ENCODE measurements around the gene RAP1GAP2.

Gene RAP1GAP2

GRCh38 chr17:2819921-2820501 lies 23.8 kb downstream of the RAP1GAP2 start:
- Histone ChIP-seq H3K9ac (ENCODE audit: low read depth, low read length) (no peak overlapping the region), H3K4me3 (ENCODE audit: low read length) (no peak overlapping the region), H3K36me3 (ENCODE audit: insufficient read depth, low read depth, low read length) (no peaks in the 10 kb centered on the region), H3K27me3 (ENCODE audit: insufficient read depth, low read length) (no peaks in the 10 kb centered on the region), H3K9me3 (ENCODE audit: insufficient read depth, low read depth, low read length) (no peaks in the 10 kb centered on the region), H3K27ac (ENCODE audit: low read length) (no peak overlapping the region), H3K4me1 (ENCODE audit: insufficient read depth, low read length) (no peaks in the 10 kb centered on the region)

DNA sequence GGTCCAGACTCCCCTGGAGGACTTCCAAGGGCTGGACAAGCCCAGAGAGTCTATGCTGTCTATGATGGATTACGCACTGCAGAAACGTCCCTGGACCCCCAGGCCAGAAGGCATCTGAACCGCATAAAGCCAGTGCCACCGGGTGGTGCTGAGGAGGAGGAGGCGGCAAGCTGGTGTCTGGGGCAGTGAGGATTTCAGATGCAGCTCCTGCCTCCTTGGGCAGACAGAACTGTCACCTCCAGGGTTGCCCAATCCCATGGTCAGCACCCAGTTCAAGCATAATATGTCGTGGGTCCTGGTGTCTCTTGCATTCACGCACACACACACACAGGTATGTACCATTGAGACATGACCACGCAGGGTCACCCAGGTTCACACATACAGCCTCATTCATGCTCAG lies 25.6 kb downstream of the RAP1GAP2 start:
- Histone ChIP-seq H3K9ac (ENCODE audit: low read depth, low read length) (no peak overlapping the region), H3K4me3 (ENCODE audit: low read length) (no peak overlapping the region), H3K36me3 (ENCODE audit: insufficient read depth, low read depth, low read length) (no peaks in the 10 kb centered on the region), H3K9me3 (ENCODE audit: insufficient read depth, low read depth, low read length) (no peaks in the 10 kb centered on the region), H3K27me3 (ENCODE audit: insufficient read depth, low read length) (no peaks in the 10 kb centered on the region), H3K27ac (ENCODE audit: low read length) (no peak overlapping the region), H3K4me1 (ENCODE audit: insufficient read depth, low read length) (no peaks in the 10 kb centered on the region)

DNA sequence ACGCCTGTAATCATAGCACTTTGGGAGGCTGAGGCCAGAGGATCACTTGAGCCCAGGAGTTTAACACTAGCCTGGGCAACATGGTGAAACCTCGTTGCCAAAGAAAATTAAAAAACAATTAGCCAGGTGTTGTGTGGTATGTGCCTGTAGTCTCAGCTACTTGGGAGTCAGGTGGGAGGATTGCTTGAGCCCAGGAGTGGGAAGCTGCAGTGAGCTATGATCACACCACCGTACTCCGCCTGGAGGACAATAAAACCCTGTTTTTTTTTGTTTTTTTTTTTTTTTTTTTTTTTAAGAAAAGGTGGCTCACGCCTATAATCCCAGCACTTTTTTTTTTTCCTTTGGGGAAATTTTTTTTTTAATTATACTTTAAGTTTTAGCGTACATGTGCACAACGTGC lies 26.1 kb downstream of the RAP1GAP2 start:
- H3K9me3 ChIP-seq (ENCODE audit: insufficient read depth, low read depth, low read length): no peaks in the 10 kb centered on the region
- H3K9ac ChIP-seq (ENCODE audit: low read depth, low read length): no peak overlapping the region
- no peaks in the 10 kb centered on the region for H3K27me3 ChIP-seq (ENCODE audit: insufficient read depth, low read length)
- no peaks in the 10 kb centered on the region for H3K4me1 ChIP-seq (ENCODE audit: insufficient read depth, low read length)
- no peaks in the 10 kb centered on the region for H3K36me3 ChIP-seq (ENCODE audit: insufficient read depth, low read depth, low read length)
- no peak overlapping the region for H3K4me3 ChIP-seq (ENCODE audit: low read length)
- H3K27ac ChIP-seq (ENCODE audit: low read length): no peak overlapping the region

- Histone ChIP-seq H3K27ac (ENCODE audit: low read length) (no peak overlapping the region), H3K27me3 (ENCODE audit: insufficient read depth, low read length) (no peaks in the 10 kb centered on the region), H3K9me3 (ENCODE audit: insufficient read depth, low read depth, low read length) (no peaks in the 10 kb centered on the region), H3K9ac (ENCODE audit: low read depth, low read length) (no peak overlapping the region), H3K36me3 (ENCODE audit: insufficient read depth, low read depth, low read length) (no peaks in the 10 kb centered on the region), H3K4me3 (ENCODE audit: low read length) (no peak overlapping the region), H3K4me1 (ENCODE audit: insufficient read depth, low read length) (peaks cover 3% of the 10 kb centered on the region; the same call in 1 of the 2 replicates)
Measured at GRCh38 chr17:2825253-2825970, 29.2 kb downstream of the RAP1GAP2 start.

DNA sequence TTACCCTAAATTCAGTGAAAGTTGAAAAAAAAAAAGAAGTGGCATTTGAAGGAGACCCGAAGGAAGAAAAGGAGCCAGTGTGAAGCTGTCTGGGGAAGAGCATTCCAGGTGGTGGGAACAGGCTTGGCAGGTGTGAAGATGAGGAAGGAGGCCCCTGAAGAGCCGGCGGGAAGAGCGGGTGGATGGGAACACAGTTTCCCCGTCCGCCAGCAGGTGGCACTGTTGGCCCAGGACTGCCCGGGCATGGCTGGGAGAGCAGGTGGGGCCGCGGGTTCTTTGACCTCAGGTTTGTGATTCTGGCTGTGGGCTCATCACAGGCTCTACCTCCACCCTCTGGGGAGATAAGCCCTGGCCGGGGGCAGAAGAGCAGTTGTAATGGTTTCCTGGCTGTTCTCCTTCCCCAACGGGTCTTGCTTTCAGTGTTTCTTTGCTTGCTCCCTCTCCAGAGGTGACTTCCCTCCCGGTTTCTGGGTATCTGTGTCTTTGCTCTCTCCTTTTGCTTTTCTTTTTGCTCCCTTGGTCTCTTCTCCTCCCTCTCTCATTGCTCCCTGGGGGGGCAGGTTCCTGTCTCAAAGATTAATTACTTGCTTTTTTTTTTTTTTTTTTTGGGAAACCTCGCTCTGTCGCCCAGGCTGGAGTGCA lies 32.3 kb downstream of the RAP1GAP2 start:
- Histone ChIP-seq H3K4me1 (ENCODE audit: insufficient read depth, low read length) (peaks cover 3% of the 10 kb centered on the region; the same call in 1 of the 2 replicates), H3K9ac (ENCODE audit: low read depth, low read length) (no peak overlapping the region), H3K4me3 (ENCODE audit: low read length) (no peak overlapping the region), H3K27me3 (ENCODE audit: insufficient read depth, low read length) (no peaks in the 10 kb centered on the region), H3K9me3 (ENCODE audit: insufficient read depth, low read depth, low read length) (no peaks in the 10 kb centered on the region), H3K27ac (ENCODE audit: low read length) (no peak overlapping the region), H3K36me3 (ENCODE audit: insufficient read depth, low read depth, low read length) (no peaks in the 10 kb centered on the region)

DNA sequence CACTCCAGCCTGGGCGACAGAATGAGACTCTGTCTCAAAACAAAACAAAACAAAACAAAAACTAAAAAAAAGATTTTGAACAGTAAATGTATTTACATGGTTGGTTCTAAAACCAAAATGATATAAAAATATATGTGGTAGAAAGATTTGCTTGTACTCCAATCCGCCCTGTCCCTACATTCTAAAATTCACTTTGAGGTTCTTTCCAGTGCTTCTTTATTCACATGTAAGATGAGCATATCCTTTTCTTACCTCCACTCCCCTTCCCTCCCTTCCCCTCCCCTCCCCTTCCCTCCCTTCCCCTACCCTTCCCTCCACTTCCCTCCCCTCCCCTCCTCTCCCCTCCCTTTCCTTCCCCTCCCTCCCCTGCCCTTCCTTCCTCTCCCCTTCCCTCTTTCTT lies 34.4 kb downstream of the RAP1GAP2 start:
- Histone ChIP-seq H3K4me1 (ENCODE audit: insufficient read depth, low read length) (peaks cover 3% of the 10 kb centered on the region; the same call in 1 of the 2 replicates), H3K9ac (ENCODE audit: low read depth, low read length) (no peak overlapping the region), H3K27ac (ENCODE audit: low read length) (no peak overlapping the region), H3K9me3 (ENCODE audit: insufficient read depth, low read depth, low read length) (no peaks in the 10 kb centered on the region), H3K36me3 (ENCODE audit: insufficient read depth, low read depth, low read length) (no peaks in the 10 kb centered on the region), H3K4me3 (ENCODE audit: low read length) (no peak overlapping the region), H3K27me3 (ENCODE audit: insufficient read depth, low read length) (no peaks in the 10 kb centered on the region)

GRCh38 chr17:2835780-2836179 lies 39.5 kb downstream of the RAP1GAP2 start:
- no peak overlapping the region for H3K27ac ChIP-seq (ENCODE audit: low read length)
- H3K9me3 ChIP-seq (ENCODE audit: insufficient read depth, low read depth, low read length): no peaks in the 10 kb centered on the region
- H3K4me3 ChIP-seq (ENCODE audit: low read length): no peak overlapping the region
- H3K36me3 ChIP-seq (ENCODE audit: insufficient read depth, low read depth, low read length): no peaks in the 10 kb centered on the region
- no peak overlapping the region for H3K9ac ChIP-seq (ENCODE audit: low read depth, low read length)
- no peaks in the 10 kb centered on the region for H3K27me3 ChIP-seq (ENCODE audit: insufficient read depth, low read length)
- H3K4me1 ChIP-seq (ENCODE audit: insufficient read depth, low read length): no peaks in the 10 kb centered on the region

- H3K27ac ChIP-seq (ENCODE audit: low read length): no peak overlapping the region
- no peak overlapping the region for H3K4me3 ChIP-seq (ENCODE audit: low read length)
- H3K36me3 ChIP-seq (ENCODE audit: insufficient read depth, low read depth, low read length): no peaks in the 10 kb centered on the region
- H3K4me1 ChIP-seq (ENCODE audit: insufficient read depth, low read length): no peaks in the 10 kb centered on the region
- H3K9me3 ChIP-seq (ENCODE audit: insufficient read depth, low read depth, low read length): no peaks in the 10 kb centered on the region
- H3K9ac ChIP-seq (ENCODE audit: low read depth, low read length): no peak overlapping the region
- no peaks in the 10 kb centered on the region for H3K27me3 ChIP-seq (ENCODE audit: insufficient read depth, low read length)
Measured at GRCh38 chr17:2837147-2837561, 40.9 kb downstream of the RAP1GAP2 start.

DNA sequence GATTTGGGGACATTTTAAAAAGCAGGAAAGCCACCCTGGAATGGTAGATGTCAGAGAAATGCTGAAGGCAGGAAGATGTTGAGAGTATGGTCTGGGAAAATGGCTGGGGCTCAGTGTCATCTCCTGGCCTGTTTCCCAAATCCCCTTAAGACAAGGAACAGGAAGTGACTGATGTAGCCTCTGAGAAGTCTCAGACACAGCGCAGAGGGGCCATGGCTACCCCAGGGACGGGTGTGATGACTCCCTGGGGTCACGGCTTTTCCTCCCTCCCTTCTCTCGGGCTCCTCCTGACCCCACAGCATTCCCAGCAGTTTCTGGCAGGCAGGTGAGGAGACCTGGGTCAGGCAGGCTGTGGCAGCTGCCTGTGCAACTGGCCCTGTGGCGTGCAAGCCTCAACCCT lies 45.4 kb downstream of the RAP1GAP2 start:
- Histone ChIP-seq H3K27me3 (ENCODE audit: insufficient read depth, low read length) (no peaks in the 10 kb centered on the region), H3K27ac (ENCODE audit: low read length) (no peak overlapping the region), H3K9ac (ENCODE audit: low read depth, low read length) (no peak overlapping the region), H3K36me3 (ENCODE audit: insufficient read depth, low read depth, low read length) (no peaks in the 10 kb centered on the region), H3K4me1 (ENCODE audit: insufficient read depth, low read length) (peaks cover 6% of the 10 kb centered on the region; the same call in 1 of the 2 replicates), H3K9me3 (ENCODE audit: insufficient read depth, low read depth, low read length) (no peaks in the 10 kb centered on the region), H3K4me3 (ENCODE audit: low read length) (no peak overlapping the region)

- H3K27me3 ChIP-seq (ENCODE audit: insufficient read depth, low read length): no peaks in the 10 kb centered on the region
- no peaks in the 10 kb centered on the region for H3K9me3 ChIP-seq (ENCODE audit: insufficient read depth, low read depth, low read length)
- H3K4me1 ChIP-seq (ENCODE audit: insufficient read depth, low read length): peaks cover 6% of the 10 kb centered on the region; the same call in 1 of the 2 replicates
- H3K27ac ChIP-seq (ENCODE audit: low read length): no peak overlapping the region
- H3K4me3 ChIP-seq (ENCODE audit: low read length): no peak overlapping the region
- H3K9ac ChIP-seq (ENCODE audit: low read depth, low read length): no peak overlapping the region
- H3K36me3 ChIP-seq (ENCODE audit: insufficient read depth, low read depth, low read length): no peaks in the 10 kb centered on the region
Measured at GRCh38 chr17:2842464-2842863, 46.2 kb downstream of the RAP1GAP2 start.

DNA sequence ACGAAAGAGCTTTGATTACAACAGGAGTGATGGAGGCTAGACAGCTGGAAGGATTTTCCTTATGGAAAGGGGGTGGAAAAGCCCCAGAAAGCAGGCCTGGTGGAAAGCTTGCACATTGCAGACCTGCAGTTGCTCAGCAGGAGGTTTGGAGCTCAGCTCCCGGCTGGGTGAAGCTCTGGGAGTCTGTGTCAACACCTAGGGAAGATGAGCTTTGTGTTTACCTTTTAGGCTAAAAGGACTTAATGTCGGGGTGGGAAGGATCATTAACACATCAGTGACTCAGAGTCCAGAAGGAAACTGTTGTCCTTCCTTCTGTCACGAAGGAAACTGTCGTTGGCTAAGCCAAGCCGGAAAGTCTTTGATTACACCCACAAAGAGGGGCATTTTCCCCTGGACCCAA lies 48.2 kb downstream of the RAP1GAP2 start:
- H3K36me3 ChIP-seq (ENCODE audit: insufficient read depth, low read depth, low read length): no peaks in the 10 kb centered on the region
- H3K27ac ChIP-seq (ENCODE audit: low read length): no peak overlapping the region
- H3K4me3 ChIP-seq (ENCODE audit: low read length): no peak overlapping the region
- peaks cover 9% of the 10 kb centered on the region for H3K4me1 ChIP-seq (ENCODE audit: insufficient read depth, low read length)
- H3K27me3 ChIP-seq (ENCODE audit: insufficient read depth, low read length): no peaks in the 10 kb centered on the region
- no peak overlapping the region for H3K9ac ChIP-seq (ENCODE audit: low read depth, low read length)
- H3K9me3 ChIP-seq (ENCODE audit: insufficient read depth, low read depth, low read length): no peaks in the 10 kb centered on the region

Measured in iPS-20b (cell line).